Measurements from ENCODE around the gene S100A2.
"Not testable (repeated sequence)": the region's sequence is repeated elsewhere in the genome, so short reads cannot be mapped to it uniquely, and the experiment has no call there.

The S100A2 gene

DNA sequence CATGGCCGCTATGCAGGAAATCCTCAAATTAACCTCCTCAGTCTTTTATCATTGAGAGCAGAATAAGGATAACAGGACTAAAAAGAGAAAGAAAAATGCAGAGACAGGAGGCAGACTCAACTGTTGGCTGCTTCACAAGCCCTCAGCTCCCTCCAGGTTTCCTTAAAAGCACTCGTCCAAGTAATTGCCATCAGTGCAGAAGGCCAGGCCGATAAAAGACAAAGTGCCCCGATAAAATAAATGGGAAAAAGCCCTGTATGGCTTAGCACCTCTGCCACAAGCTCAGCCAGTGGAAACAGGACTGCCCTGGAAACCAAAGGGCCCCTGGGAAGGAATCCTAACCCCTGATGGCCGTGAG, 38.0 kb downstream of the S100A2 start:
- no peak for DNase-seq (ENCODE audit: low spot score)

DNA sequence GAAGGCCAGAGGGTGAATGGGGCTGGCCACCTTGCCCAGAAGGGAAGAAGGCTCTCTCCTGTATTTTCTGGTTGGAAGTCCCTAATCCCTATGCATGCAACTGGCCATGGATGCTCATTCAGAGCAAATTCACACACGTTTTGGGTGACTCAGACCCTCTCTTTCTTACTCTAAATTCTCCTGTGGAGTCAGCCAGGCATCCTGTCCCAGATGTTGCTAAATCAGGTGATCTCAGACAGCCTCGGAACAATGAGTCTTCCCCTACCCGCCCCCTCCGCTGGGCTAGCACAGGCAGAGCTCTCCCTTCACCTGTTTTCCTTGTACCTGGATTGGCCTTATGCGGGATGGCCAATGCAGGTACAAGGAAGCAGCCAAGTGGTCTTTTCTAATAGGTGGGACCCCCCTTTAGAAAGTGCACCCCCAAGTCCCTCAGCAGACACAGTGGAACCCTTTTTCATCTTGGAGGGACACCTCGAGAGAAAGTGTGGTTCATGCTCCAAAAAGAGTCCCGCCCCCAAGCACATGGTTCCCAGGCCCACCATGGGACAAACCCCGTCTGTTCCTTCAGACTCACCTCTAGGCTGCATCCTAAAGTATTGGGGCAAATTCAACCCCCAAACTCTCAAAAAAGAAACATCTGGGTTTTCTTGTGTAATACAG, 38.5 kb downstream of the S100A2 start:
- DNase-seq (ENCODE audit: low spot score) = no peak

DNA sequence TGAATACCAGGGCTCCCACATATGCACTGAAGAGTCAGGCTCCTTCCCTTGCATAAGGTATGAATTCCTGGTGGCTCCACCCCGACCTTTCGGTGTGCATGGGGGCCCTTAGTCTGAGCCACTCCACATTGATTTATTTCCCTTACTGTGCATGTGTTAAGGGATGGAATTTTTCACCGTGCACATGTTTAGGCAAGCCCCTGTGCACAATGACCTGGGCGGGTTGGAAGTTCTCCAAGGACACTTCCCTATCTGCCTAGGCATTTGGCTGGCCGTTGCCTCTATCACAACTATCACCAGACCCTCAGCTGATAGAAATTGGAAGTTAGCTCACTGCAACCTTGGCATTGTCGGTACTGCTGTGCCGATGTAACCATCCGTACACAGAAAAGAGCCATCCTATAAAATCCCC, 39.5 kb downstream of the S100A2 start:
- DNase-seq (ENCODE audit: low spot score) = no peak

DNA sequence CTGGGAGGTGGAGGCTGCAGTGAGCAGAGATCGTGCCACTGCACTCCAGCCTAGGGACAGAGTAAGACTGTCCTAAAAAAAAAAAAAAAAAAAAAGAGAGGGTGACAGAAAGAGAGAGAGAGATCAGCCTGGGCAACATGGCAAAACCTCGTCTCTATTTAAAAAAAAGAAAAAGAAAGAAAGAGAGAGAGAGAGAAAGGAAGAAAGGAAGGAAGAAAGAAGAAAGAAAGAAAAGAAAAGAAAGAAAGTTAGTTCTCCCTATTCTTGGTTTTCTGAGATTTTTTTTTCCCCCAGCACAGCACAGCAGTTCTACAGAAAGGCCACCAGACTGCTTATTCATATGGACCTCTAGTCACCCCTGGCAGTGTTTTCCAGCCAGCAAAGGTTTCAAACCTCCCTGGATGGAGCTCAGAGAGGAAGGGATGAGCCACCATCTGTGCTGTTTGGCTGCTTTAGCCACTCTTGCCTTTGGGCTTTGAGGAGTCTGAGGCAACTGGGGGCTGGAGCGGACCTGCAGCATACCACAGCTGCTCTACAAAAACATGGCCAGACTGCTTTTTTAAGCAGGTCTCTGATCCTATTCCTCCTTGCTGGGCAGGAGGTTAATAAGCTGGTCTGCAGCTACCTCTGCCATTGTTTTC, 40.4 kb downstream of the S100A2 start:
- DNase-seq (ENCODE audit: low spot score) = no peak

DNA sequence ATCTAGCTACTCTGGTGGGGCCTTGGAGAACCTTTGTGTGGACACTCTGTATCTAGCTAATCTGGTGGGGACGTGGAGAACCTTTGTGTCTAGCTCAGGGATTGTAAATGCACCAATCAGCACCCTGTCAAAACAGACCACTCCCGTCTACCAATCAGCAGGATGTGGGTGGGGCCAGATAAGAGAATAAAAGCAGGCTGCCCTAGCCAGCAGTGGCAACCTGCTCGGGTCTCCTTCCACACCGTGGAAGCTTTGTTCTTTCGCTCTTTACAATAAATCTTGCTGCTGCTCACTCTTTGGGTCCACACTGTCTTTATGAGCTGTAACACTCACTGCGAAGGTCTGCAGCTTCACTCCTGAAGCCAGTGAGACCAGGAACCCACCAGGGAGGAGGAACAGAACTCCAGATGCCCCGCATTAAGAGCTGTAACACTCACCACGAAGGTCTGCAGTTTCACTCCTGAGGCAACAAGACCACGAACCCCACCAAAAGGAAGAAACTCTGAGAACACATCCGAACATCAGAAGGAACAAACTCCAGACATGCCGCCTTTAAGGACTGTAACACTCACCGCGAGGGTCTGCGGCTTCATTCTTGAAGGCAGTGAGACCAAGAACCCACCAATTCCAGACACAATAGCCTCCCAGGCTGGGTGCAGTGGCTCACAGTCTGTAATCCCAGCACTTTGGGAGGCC, 43.1 kb downstream of the S100A2 start:
- not testable (repeated sequence) for DNase-seq (ENCODE audit: low spot score)

DNA sequence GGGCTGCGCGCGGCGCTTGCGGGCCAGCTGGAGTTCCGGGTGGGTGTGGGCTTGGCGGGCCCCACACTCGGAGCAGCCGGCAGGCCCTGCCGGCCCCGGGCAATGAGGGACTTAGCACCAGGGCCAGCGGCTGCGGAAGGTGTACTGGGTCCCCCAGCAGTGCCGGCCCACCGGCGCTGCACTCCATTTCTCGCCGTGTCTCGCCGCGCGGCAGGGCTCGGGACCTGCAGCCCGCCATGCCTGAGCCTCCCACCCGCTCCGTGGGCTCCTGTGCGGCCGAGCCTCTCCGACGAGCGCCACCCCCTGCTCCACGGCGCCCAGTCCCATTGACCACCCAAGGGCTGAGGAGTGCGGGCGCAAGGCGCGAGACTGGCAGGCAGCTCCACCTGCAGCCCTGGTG, 43.8 kb downstream of the S100A2 start:
- DNase-seq (ENCODE audit: low spot score) = not testable (repeated sequence)

DNA sequence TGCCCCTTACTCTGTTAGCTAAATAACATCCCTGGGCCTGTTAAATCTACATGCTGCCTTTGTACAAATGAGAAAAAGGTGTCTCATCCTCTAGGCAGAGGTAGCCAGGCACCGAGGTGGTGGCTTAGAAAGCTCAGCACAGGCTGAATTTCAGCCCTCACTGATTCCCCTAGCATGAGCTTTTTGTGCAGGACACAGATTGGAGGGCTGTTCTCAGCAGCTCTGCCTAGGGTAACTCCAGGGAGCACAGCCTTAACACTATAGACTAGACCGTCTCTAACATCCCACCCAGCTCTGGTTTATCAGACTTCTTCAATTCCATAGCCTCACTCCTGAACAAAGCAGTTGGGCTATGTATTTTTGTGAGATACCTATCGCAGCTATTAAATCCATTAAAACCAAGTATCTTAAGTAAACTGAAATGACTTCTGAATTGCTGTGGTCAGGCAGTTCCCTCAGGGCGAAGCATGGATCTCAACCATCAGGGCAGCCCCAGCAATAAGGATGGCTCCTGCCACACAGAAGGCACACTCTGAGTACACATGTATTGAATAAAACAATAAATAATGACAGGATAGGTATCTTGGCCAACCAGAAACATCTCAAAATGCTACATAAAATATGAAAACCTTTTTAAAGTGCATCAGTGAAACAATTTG, 44.7 kb downstream of the S100A2 start:
- DNase-seq (ENCODE audit: low spot score) = no peak

DNA sequence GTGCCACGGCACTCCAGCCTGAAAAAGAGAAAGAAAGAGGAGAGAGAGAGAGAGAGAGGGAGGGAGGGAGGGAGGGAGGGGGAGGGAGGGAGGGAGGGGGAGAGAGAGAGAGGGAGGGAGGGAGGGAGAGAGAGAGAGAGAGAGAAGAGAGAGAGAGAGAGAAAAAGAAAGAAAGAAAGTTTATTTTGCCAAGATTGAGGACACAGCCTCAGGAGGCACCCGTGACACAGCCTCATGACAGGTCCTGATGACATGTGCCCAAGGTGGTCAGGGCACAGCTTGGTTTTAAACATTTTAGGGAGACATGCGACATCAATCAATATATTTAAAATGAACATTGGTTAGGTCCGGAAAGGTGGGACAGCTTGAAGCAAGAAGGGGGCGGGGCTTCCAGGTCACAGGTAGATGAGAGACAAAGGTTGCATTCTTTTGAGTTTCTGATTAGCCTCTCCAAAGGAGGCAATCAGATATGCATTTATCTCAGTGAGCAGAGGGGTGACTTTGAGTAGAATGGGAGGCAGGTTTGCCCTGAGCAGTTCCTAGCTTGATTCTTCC, 45.4 kb downstream of the S100A2 start:
- not testable (repeated sequence) for DNase-seq (ENCODE audit: low spot score)

DNA sequence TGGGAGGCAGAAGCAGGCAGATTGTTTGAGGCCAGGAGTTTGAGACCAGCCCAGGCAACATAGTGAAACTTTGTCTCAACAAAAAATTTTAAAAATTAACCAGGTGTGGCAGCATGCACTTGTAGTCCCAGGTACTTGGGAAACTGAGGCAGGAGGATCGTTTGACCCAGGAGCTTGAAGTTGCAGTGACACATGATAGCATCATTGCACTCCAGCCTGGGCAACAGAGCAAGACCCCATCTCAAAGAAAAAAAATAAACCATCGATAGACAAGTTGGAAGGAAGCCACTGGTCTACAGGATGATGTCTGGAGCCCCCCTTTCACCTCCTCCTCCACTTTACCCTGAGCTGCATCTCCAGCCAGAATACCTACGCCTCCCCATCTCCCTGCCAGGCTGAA, 46.4 kb downstream of the S100A2 start:
- DNase-seq (ENCODE audit: low spot score) = no peak

DNA sequence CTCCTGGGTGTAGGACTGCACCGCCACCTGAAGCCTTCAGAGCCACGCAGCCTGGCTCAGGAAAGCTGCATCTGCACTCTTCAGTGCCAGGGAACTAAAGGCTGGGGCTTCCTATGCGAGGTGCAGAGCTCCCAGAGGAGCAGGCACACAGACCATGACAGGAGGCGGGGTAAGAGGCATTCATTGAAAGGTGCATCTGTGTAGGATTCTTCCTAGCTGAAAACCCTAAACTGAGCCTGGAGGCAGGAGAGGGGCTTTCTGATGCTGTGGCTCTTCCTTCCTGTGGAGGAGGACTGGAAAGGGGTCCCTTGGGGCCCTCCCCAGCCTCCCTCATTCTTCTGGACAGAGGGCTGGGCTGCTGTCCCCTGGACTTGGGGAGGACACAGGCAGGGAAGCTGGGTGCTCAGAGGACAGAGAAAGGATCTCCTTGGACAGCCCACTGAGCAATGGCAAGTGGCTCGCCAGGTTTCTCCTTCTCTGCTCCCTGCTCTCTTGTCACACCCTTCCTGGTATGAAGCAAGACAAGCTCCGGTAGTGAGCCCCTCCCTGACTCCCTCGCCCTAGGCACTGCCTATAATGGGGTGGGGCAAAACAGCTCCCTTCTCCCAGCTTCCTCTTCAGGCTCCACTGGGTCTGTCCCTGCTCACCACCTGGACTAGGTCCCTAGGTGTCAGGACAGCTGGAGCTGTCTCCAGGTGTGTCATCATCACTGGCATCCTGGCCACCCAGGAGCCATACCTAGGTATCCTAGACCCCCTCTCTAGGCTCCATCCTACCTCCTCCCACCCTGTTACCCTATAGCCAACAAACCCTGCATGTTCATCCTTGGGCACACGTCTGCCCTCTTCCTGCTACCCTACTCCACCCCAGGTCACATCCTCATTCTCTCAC, 49.9 kb downstream of the S100A2 start:
- DNase-seq (ENCODE audit: low spot score) = no peak

DNA sequence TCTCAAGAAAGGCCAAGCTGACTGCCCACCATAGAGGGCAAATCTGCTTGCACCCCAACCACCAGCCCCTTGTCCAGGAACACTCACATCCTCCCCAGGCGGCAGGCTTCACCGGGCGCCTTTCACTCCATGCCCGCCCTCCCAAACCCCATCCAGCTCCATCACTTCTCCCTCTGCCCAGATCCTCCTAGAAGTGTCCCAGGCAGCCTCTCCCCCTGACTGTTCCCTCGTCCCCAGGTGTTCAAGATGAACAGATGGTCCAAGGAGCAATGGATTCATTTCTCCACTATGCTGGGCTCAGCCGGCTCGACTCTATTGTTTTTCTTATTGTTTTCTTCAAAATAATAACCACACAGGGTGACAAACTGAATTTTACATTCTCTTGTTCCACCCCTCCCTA, 52.0 kb downstream of the S100A2 start:
- DNase-seq (ENCODE audit: low spot score) = no peak

DNA sequence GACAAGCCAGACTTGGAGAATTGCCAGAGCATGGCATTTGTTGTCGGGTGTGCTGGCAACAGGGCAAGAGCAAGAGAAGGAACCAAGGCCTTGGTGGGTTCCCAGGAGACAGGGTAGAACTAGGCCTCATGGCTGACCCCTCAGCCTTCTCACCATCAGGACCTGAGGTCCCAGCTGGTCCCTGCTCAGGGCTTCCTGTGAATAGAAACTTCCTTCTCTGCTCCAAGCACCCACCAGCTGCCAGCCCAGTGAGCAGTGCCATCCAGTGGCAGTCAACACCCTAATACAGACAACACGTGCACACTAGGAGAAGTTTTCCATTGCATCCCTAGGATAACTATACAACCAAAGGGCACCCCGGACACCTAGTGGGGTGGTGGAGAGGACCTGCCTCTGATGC, 52.6 kb downstream of the S100A2 start:
- no peak for DNase-seq (ENCODE audit: low spot score)

Data from globus pallidus (tissue), 1 donor.